H9 (cell line): Measurements from ENCODE around the gene KIRREL3. TPM values are rescaled to one million over a fixed set of nuclear protein-coding genes. Genes with fewer than 3 reads are reported as not detected.

Experiments used
- DNase-seq: peaks from one replicate; pipeline ENCODE4 v3.0.0-alpha.2; 2017
- H2AFZ ChIP-seq: one replicate; pipeline ENCODE4 v1.6.1; 2013; ENCODE audit warnings: mild to moderate bottlenecking, low read length, control low read depth, moderate library complexity
- H2AK5ac ChIP-seq: 2 replicates; pipeline ENCODE4 v1.6.1; 2013; ENCODE audit warnings: low read length, control low read depth, mixed read lengths; ENCODE audit not compliant: insufficient read length
- H2BK120ac ChIP-seq: one replicate; pipeline ENCODE4 v1.6.1; 2013; ENCODE audit warnings: low read depth, mild to moderate bottlenecking, low read length, control low read depth, inconsistent platforms; ENCODE audit not compliant: poor library complexity, severe bottlenecking
- H2BK12ac ChIP-seq: 2 replicates; pipeline ENCODE4 v1.6.1; 2013; ENCODE audit warnings: low read length, control low read depth, mixed read lengths, low read depth; ENCODE audit not compliant: insufficient read length
- H2BK15ac ChIP-seq: 2 replicates; pipeline ENCODE4 v1.6.1; 2013; ENCODE audit warnings: low read depth, low read length, control low read depth
- H2BK20ac ChIP-seq: one replicate; pipeline ENCODE4 v1.6.1; 2013; ENCODE audit warnings: low read depth, mild to moderate bottlenecking, low read length, control low read depth, inconsistent platforms; ENCODE audit not compliant: poor library complexity, severe bottlenecking
- H2BK5ac ChIP-seq: 2 replicates; pipeline ENCODE4 v1.6.1; 2013; ENCODE audit warnings: low read length, control low read depth, mixed read lengths; ENCODE audit not compliant: insufficient read length
- H3K14ac ChIP-seq: 2 replicates; pipeline ENCODE4 v1.6.1; 2013; ENCODE audit warnings: low read length, control low read depth; ENCODE audit not compliant: insufficient read depth
- H3K18ac ChIP-seq: 2 replicates; pipeline ENCODE4 v1.6.1; 2013; ENCODE audit warnings: low read depth, mild to moderate bottlenecking, mixed read lengths, low read length, control low read depth; ENCODE audit not compliant: insufficient read length
- H3K23ac ChIP-seq: 2 replicates; pipeline ENCODE4 v1.6.1; 2013; ENCODE audit warnings: low read length, control low read depth, mixed read lengths, low read depth; ENCODE audit not compliant: insufficient read length
- H3K23me2 ChIP-seq: 2 replicates; pipeline ENCODE4 v1.6.1; 2013; ENCODE audit warnings: low read depth, mild to moderate bottlenecking, mixed read lengths, low read length, control low read depth; ENCODE audit not compliant: insufficient read length, poor library complexity, severe bottlenecking
- H3K27ac ChIP-seq: 2 replicates; pipeline ENCODE4 v1.5.1; 2013; ENCODE audit warnings: low read length, control low read depth, mixed read lengths, low read depth; ENCODE audit not compliant: insufficient read length
- H3K27me3 ChIP-seq: 2 replicates; pipeline ENCODE4 v1.6.1; 2013; ENCODE audit warnings: low read length, control low read depth, inconsistent platforms; ENCODE audit not compliant: insufficient read depth
- H3K4ac ChIP-seq: 2 replicates; pipeline ENCODE4 v1.6.1; 2013; ENCODE audit warnings: low read depth, mild to moderate bottlenecking, control low read depth, inconsistent platforms, low read length, moderate library complexity
- H3K4me1 ChIP-seq: 2 replicates; pipeline ENCODE4 v1.6.1; 2013; ENCODE audit warnings: low read length, control low read depth, inconsistent platforms; ENCODE audit not compliant: insufficient read depth
- H3K4me2 ChIP-seq: 2 replicates; pipeline ENCODE4 v1.6.1; 2013; ENCODE audit warnings: low read length, control low read depth, mixed read lengths; ENCODE audit not compliant: insufficient read length, insufficient read depth
- H3K56ac ChIP-seq: 2 replicates; pipeline ENCODE4 v1.6.1; 2013; ENCODE audit warnings: low read depth, mild to moderate bottlenecking, mixed read lengths, low read length, control low read depth; ENCODE audit not compliant: insufficient read length
- H3K79me1 ChIP-seq: 2 replicates; pipeline ENCODE4 v1.6.1; 2013; ENCODE audit warnings: low read depth, mild to moderate bottlenecking, moderate library complexity, low read length, control low read depth, inconsistent platforms; ENCODE audit not compliant: insufficient read depth, poor library complexity, severe bottlenecking
- H3K79me2 ChIP-seq: 2 replicates; pipeline ENCODE4 v1.6.1; 2013; ENCODE audit warnings: low read length, control low read depth, inconsistent platforms; ENCODE audit not compliant: insufficient read depth
- H3K9ac ChIP-seq: 2 replicates; pipeline ENCODE4 v1.6.1; 2013; ENCODE audit warnings: low read length, control low read depth, mixed read lengths; ENCODE audit not compliant: insufficient read length; ENCODE audit errors: extremely low read depth
- H3K9me3 ChIP-seq: one replicate; pipeline ENCODE4 v1.6.1; 2013; ENCODE audit warnings: low read depth, low read length, inconsistent platforms; ENCODE audit not compliant: control insufficient read depth
- H3T11ph ChIP-seq: one replicate; pipeline ENCODE4 v1.6.1; 2013; ENCODE audit warnings: mild to moderate bottlenecking, low read length, control low read depth, inconsistent platforms
- H4K20me1 ChIP-seq: one replicate; pipeline ENCODE4 v1.6.1; 2013; ENCODE audit not compliant: control insufficient read depth, insufficient read length, insufficient read depth
- H4K5ac ChIP-seq: 2 replicates; pipeline ENCODE4 v1.6.1; 2013; ENCODE audit warnings: low read depth, mild to moderate bottlenecking, mixed read lengths, low read length, control low read depth; ENCODE audit not compliant: insufficient read length
- H4K8ac ChIP-seq: replicated peaks from 2 replicates; pipeline ENCODE4 v1.6.1; 2013; ENCODE audit warnings: low read length, control low read depth, mixed read lengths, low read depth; ENCODE audit not compliant: insufficient read length
- H4K91ac ChIP-seq: 2 replicates; pipeline ENCODE4 v1.6.1; 2013; ENCODE audit warnings: low read depth, mild to moderate bottlenecking, moderate library complexity, mixed read lengths, low read length, control low read depth; ENCODE audit not compliant: insufficient read length
- H3K27ac Mint-ChIP-seq, 3 experiments: 2 replicates in 2 of 3; 3 replicates in 1 of 3; pipeline ENCODE4 v1.8.0; 2020 to 2021; ENCODE audit warnings: mixed read lengths in 3 of 3, mild to moderate bottlenecking in 1 of 3, moderate library complexity in 1 of 3
- H3K27me3 Mint-ChIP-seq: 2 replicates; pipeline ENCODE4 v1.8.0; 2021; ENCODE audit warnings: low read depth, mild to moderate bottlenecking, moderate library complexity, mixed read lengths
- H3K36me3 Mint-ChIP-seq, 3 experiments: 2 replicates in 2 of 3; 3 replicates in 1 of 3; pipeline ENCODE4 v1.8.0; 2020 to 2021; ENCODE audit warnings: low read depth in 3 of 3, mixed read lengths in 3 of 3; ENCODE audit not compliant: insufficient read depth in 1 of 3
- H3K4me1 Mint-ChIP-seq, 2 experiments: 2 replicates each; pipeline ENCODE4 v1.8.0; 2020; ENCODE audit warnings: mixed read lengths in 2 of 2
- H3K4me3 Mint-ChIP-seq, 2 experiments: 2 replicates in 1 of 2; 3 replicates in 1 of 2; pipeline ENCODE4 v1.8.0; 2020 to 2021; ENCODE audit warnings: mild to moderate bottlenecking in 2 of 2, mixed read lengths in 2 of 2, moderate library complexity in 1 of 2
- H3K9me3 Mint-ChIP-seq, 2 experiments: 2 replicates in 1 of 2; 3 replicates in 1 of 2; pipeline ENCODE4 v1.8.0; 2020; ENCODE audit warnings: mild to moderate bottlenecking in 2 of 2, mixed read lengths in 2 of 2, moderate library complexity in 1 of 2
- CTCF ChIP-seq: fragments of 200-600 bp; sonication (generic); conservative IDR thresholded peaks from 3 replicates; pipeline ENCODE4 v1.8.0; 2021; ENCODE audit warnings: antibody characterized with exemption, mild to moderate bottlenecking
- WGBS: extraction: QIAGEN DNeasy Blood & Tissue Kit; methylation state at CpG from one replicate; pipeline ENCODE4 v1.1.7; 2013; ENCODE audit warnings: missing lambda C conversion rate, low lambda C conversion rate, mixed read lengths; ENCODE audit not compliant: insufficient read length; ENCODE audit errors: extremely low coverage; 5-methylcytosine and 5-hydroxymethylcytosine counted together
- total RNA-seq: library from RNA; stranded (reverse); gene quantifications from 2 replicates; pipeline ENCODE4 v1.2.1, GENCODE V29; 2021

Gene KIRREL3
- total RNA-seq, 1 experiment from 2014 or later, result 0.17 TPM

GRCh38 chr11:126502982-126503381 lies 497.6 kb downstream of the KIRREL3 start:
- Histone ChIP-seq H2BK20ac (no peak overlapping the region), H3K14ac (no peak overlapping the region), H2AFZ (no peak overlapping the region), H4K91ac (no peak overlapping the region), H3K9ac (no peak overlapping the region), H3K23me2 (no peaks in the 10 kb centered on the region), H2BK5ac (no peak overlapping the region), H2BK15ac (no peak overlapping the region), H3K79me1 (no peaks in the 10 kb centered on the region), H3K79me2 (no peaks in the 10 kb centered on the region), H3T11ph (no peak overlapping the region), H4K8ac (no peak overlapping the region), H3K56ac (no peak overlapping the region), H3K4ac (no peak overlapping the region), H3K4me2 (no peak overlapping the region), H2AK5ac (no peak overlapping the region), H3K4me1 (peaks cover 8% of the 10 kb centered on the region; the same call in 1 of the 2 replicates), H3K23ac (no peak overlapping the region), H2BK120ac (no peak overlapping the region), H3K9me3 (no peaks in the 10 kb centered on the region), H4K5ac (no peak overlapping the region), H2BK12ac (no peak overlapping the region), H4K20me1 (no peaks in the 10 kb centered on the region), H3K18ac (no peak overlapping the region), H3K27ac (no peak overlapping the region), H3K27me3 (no peaks in the 10 kb centered on the region)
- no peak overlapping the region; a peak in 1 of 5 replicates for H3K4me3 Mint-ChIP-seq
- no peak for DNase-seq
- no CpG with 5 or more reads among the region's 5 CpGs for WGBS
- peaks cover 0 to 8% (median 5%) of the 10 kb centered on the region in 3 experiments; a peak in 2 of 7 replicates for H3K36me3 Mint-ChIP-seq
- peaks cover 9% of the 10 kb centered on the region for H3K27me3 Mint-ChIP-seq
- no peak for TF ChIP-seq CTCF
- H3K9me3 Mint-ChIP-seq, result peaks cover 11 to 17% of the 10 kb centered on the region in 2 experiments
- H3K27ac Mint-ChIP-seq, result no peak overlapping the region
- H3K4me1 Mint-ChIP-seq, result peaks cover 34 to 50% of the 10 kb centered on the region in 2 experiments
